ENCODE results near the gene S100A12.

- TF ChIP-seq, protein P1, sequence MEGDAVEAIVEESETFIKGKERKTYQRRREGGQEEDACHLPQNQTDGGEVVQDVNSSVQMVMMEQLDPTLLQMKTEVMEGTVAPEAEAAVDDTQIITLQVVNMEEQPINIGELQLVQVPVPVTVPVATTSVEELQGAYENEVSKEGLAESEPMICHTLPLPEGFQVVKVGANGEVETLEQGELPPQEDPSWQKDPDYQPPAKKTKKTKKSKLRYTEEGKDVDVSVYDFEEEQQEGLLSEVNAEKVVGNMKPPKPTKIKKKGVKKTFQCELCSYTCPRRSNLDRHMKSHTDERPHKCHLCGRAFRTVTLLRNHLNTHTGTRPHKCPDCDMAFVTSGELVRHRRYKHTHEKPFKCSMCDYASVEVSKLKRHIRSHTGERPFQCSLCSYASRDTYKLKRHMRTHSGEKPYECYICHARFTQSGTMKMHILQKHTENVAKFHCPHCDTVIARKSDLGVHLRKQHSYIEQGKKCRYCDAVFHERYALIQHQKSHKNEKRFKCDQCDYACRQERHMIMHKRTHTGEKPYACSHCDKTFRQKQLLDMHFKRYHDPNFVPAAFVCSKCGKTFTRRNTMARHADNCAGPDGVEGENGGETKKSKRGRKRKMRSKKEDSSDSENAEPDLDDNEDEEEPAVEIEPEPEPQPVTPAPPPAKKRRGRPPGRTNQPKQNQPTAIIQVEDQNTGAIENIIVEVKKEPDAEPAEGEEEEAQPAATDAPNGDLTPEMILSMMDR (IDR thresholded peaks at IDR 0.05; ENCODE audit: insufficient read depth, low read length) = no peak
- TF ChIP-seq POLR2AphosphoS5 (IDR thresholded peaks at IDR 0.05; ENCODE audit: low read depth) (no peak), GABPA (IDR thresholded peaks at IDR 0.05; ENCODE audit: low read depth) (no peak), SPI1 (IDR thresholded peaks at IDR 0.05; ENCODE audit: borderline replicate concordance, low read depth) (no peak)
- TF ChIP-seq, protein P2, sequence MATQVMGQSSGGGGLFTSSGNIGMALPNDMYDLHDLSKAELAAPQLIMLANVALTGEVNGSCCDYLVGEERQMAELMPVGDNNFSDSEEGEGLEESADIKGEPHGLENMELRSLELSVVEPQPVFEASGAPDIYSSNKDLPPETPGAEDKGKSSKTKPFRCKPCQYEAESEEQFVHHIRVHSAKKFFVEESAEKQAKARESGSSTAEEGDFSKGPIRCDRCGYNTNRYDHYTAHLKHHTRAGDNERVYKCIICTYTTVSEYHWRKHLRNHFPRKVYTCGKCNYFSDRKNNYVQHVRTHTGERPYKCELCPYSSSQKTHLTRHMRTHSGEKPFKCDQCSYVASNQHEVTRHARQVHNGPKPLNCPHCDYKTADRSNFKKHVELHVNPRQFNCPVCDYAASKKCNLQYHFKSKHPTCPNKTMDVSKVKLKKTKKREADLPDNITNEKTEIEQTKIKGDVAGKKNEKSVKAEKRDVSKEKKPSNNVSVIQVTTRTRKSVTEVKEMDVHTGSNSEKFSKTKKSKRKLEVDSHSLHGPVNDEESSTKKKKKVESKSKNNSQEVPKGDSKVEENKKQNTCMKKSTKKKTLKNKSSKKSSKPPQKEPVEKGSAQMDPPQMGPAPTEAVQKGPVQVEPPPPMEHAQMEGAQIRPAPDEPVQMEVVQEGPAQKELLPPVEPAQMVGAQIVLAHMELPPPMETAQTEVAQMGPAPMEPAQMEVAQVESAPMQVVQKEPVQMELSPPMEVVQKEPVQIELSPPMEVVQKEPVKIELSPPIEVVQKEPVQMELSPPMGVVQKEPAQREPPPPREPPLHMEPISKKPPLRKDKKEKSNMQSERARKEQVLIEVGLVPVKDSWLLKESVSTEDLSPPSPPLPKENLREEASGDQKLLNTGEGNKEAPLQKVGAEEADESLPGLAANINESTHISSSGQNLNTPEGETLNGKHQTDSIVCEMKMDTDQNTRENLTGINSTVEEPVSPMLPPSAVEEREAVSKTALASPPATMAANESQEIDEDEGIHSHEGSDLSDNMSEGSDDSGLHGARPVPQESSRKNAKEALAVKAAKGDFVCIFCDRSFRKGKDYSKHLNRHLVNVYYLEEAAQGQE (IDR thresholded peaks at IDR 0.05; ENCODE audit: insufficient replicate concordance, low read depth) = no peak
Measured at GRCh38 chr1:153342178-153342577, 33.2 kb downstream of the S100A12 start.

Measured in HL-60 (cell line).